AG09319 (cell line): ENCODE data around the gene ANKRD13A.
A peak's percentile ranks its signal among the peaks of the same experiment; 100 is the strongest.

Source experiments
- DNase-seq: peaks from one replicate; pipeline ENCODE4 v3.0.0-alpha.2; 2010; ENCODE audit warnings: low read depth; ENCODE audit errors: extremely low read depth
- CTCF ChIP-seq: IDR thresholded peaks from 2 replicates; pipeline ENCODE4 v1.5.1; 2011; ENCODE audit warnings: low read depth, mild to moderate bottlenecking, inconsistent platforms, low read length, moderate library complexity

ANKRD13A gene

DNA sequence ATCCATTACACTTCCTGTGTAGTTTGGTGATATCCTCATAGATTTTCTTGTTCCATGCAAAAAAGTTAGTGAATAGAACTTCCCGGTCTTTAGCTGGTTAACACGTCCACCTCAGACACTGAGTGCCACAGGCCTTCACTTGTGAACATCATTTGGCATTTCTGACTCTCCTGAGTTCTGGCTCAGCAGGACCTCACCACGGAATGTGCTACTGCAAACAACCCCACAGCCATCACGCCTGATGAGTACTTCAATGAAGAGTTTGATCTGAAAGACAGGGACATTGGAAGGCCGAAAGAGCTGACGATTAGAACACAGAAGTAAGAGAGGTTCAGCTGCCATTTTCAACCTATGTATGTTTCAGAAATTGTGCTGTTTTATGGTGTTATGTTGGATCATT is 29.1 kb downstream of the ANKRD13A start:
- no peak for DNase-seq
- no peak for TF ChIP-seq CTCF

GRCh38 chr12:110029290-110029815 is 30.1 kb downstream of the ANKRD13A start:
- TF ChIP-seq CTCF = no peak
- no peak for DNase-seq

DNA sequence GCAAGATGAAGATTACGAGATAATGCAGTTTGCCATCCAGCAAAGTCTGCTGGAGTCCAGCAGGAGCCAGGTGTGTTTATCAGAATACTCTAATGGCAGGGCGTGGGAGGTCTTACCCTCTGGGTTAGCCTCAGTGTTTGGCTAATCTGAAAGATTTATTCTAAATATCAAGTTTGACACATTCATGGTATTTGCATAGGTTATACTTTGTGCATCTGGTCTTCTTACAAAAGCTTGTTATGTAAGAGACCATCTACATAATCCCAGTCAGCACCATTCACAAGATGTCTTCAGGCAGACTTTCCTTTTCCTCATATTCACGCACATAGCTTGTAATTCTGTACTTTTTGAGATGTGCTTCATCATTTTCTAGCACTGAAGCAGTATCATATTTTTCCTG is 34.7 kb downstream of the ANKRD13A start:
- no peak for DNase-seq
- no peak for TF ChIP-seq CTCF

DNA sequence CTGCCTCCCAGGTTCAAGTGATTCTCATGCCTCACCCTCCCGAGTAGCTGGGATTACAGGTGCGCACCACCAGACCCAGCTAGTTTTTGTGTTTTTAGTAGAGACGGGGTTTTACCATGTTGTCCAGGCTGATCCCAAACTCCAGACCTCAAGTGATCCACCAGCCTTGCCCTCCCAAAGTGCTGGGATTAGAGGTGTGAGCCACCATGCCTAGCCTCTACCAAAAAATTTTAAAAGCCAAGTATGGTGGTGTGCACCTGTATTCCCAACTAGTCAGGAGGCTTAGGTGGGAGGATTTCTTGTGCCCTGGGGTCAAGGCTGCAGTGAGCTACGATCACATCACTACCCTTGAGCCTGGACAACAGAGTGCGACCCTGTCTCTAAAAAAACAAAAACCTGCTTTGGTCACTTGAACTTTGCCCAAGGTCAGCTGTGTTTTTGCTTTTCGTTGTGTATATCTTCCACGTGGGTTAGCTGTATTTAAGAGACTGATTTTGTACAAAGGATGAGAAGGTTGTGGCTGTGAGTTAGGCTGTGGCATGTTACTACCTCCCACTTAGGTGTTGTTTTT is 36.4 kb downstream of the ANKRD13A start:
- TF ChIP-seq CTCF = no peak
- DNase-seq = no peak

DNA sequence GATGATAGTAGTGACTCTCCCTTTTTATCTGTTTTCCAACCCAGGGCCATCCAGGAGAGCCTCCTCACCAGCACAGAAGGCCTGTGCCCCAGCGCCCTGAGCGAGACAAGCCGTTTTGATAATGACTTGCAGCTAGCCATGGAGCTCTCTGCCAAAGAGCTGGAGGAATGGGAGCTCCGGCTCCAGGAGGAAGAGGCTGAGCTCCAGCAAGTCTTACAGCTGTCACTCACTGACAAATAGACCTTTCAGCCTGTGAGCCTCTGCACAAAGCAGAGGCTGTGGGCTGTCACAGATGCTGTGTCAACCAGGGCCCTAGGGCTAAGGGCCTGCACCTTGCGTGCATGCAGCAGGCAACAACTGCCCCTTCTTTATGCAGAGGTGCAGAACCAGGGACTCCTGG is 38.1 kb downstream of the ANKRD13A start:
- no peak for TF ChIP-seq CTCF
- no peak for DNase-seq

GRCh38 chr12:110038741-110039084 is 39.5 kb downstream of the ANKRD13A start:
- no peak for DNase-seq
- no peak for TF ChIP-seq CTCF

DNA sequence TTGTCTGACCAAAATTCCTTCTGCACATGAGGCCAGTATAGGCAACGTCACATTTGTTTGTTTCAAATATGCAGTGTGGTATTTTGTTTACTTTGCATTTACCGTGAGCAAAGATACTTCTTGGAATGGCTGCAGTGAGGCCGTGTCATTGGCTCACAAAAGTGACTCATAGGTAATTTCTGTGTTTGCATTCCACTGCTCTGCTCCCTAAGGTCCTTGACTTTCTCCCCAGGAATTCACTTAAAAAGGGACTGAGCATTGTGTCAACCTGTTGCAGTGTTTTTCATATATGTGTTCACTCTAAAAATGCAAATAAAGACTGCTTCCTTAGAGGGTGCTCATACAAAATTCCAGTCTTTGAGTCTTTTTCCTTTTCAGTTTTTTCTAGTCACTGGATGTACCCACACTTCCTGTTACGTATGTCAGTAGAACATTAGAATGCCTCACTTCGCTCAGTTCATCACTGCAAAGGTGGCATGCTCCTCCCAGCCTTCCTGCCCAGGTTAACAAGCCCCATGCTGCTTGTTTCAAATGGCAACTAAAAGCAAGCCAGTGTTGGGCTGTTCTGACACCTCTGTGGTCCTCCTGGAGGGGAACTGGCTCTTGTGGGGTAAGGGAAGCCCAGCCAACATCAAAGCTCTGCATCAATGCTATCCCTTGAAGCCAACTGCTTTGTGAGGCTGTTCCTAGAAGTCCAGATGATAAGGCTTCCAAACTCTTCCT is 40.0 kb downstream of the ANKRD13A start:
- TF ChIP-seq CTCF = no peak
- DNase-seq = peak; percentile 89
